ENCODE results near the gene CIDEC.
"Not testable (repeated sequence)": the region's sequence is repeated elsewhere in the genome, so short reads cannot be mapped to it uniquely, and the experiment has no call there.

- not testable (repeated sequence) for TF ChIP-seq CTCF (conservative IDR thresholded peaks at IDR 0.05; ENCODE audit: low read length); EZH2phosphoT487 (IDR thresholded peaks at IDR 0.05; ENCODE audit: borderline replicate concordance)
Observed at GRCh38 chr3:9895715-9896114, 15.7 kb upstream of the CIDEC start.

All from Loucy (cell line).